H9 (cell line): ENCODE measurements around the gene DHRSX. TPM values are rescaled to one million over a fixed set of nuclear protein-coding genes. Genes with fewer than 3 reads are reported as not detected.
"Not testable (repeated sequence)": the region's sequence is repeated elsewhere in the genome, so short reads cannot be mapped to it uniquely, and the experiment has no call there.

Experiments used
- DNase-seq: peaks from one replicate; pipeline ENCODE4 v3.0.0-alpha.2; 2017
- H2AFZ ChIP-seq: one replicate; pipeline ENCODE4 v1.6.1; 2013; ENCODE audit warnings: mild to moderate bottlenecking, low read length, control low read depth, moderate library complexity
- H2AK5ac ChIP-seq: 2 replicates; pipeline ENCODE4 v1.6.1; 2013; ENCODE audit warnings: low read length, control low read depth, mixed read lengths; ENCODE audit not compliant: insufficient read length
- H2BK120ac ChIP-seq: one replicate; pipeline ENCODE4 v1.6.1; 2013; ENCODE audit warnings: low read depth, mild to moderate bottlenecking, low read length, control low read depth, inconsistent platforms; ENCODE audit not compliant: poor library complexity, severe bottlenecking
- H2BK12ac ChIP-seq: 2 replicates; pipeline ENCODE4 v1.6.1; 2013; ENCODE audit warnings: low read length, control low read depth, mixed read lengths, low read depth; ENCODE audit not compliant: insufficient read length
- H2BK15ac ChIP-seq: 2 replicates; pipeline ENCODE4 v1.6.1; 2013; ENCODE audit warnings: low read depth, low read length, control low read depth
- H2BK20ac ChIP-seq: one replicate; pipeline ENCODE4 v1.6.1; 2013; ENCODE audit warnings: low read depth, mild to moderate bottlenecking, low read length, control low read depth, inconsistent platforms; ENCODE audit not compliant: poor library complexity, severe bottlenecking
- H2BK5ac ChIP-seq: 2 replicates; pipeline ENCODE4 v1.6.1; 2013; ENCODE audit warnings: low read length, control low read depth, mixed read lengths; ENCODE audit not compliant: insufficient read length
- H3K14ac ChIP-seq: 2 replicates; pipeline ENCODE4 v1.6.1; 2013; ENCODE audit warnings: low read length, control low read depth; ENCODE audit not compliant: insufficient read depth
- H3K18ac ChIP-seq: 2 replicates; pipeline ENCODE4 v1.6.1; 2013; ENCODE audit warnings: low read depth, mild to moderate bottlenecking, mixed read lengths, low read length, control low read depth; ENCODE audit not compliant: insufficient read length
- H3K23ac ChIP-seq: 2 replicates; pipeline ENCODE4 v1.6.1; 2013; ENCODE audit warnings: low read length, control low read depth, mixed read lengths, low read depth; ENCODE audit not compliant: insufficient read length
- H3K23me2 ChIP-seq: 2 replicates; pipeline ENCODE4 v1.6.1; 2013; ENCODE audit warnings: low read depth, mild to moderate bottlenecking, mixed read lengths, low read length, control low read depth; ENCODE audit not compliant: insufficient read length, poor library complexity, severe bottlenecking
- H3K27ac ChIP-seq: 2 replicates; pipeline ENCODE4 v1.5.1; 2013; ENCODE audit warnings: low read length, control low read depth, mixed read lengths, low read depth; ENCODE audit not compliant: insufficient read length
- H3K27me3 ChIP-seq: 2 replicates; pipeline ENCODE4 v1.6.1; 2013; ENCODE audit warnings: low read length, control low read depth, inconsistent platforms; ENCODE audit not compliant: insufficient read depth
- H3K4ac ChIP-seq: 2 replicates; pipeline ENCODE4 v1.6.1; 2013; ENCODE audit warnings: low read depth, mild to moderate bottlenecking, control low read depth, inconsistent platforms, low read length, moderate library complexity
- H3K4me1 ChIP-seq: 2 replicates; pipeline ENCODE4 v1.6.1; 2013; ENCODE audit warnings: low read length, control low read depth, inconsistent platforms; ENCODE audit not compliant: insufficient read depth
- H3K4me2 ChIP-seq: 2 replicates; pipeline ENCODE4 v1.6.1; 2013; ENCODE audit warnings: low read length, control low read depth, mixed read lengths; ENCODE audit not compliant: insufficient read length, insufficient read depth
- H3K56ac ChIP-seq: 2 replicates; pipeline ENCODE4 v1.6.1; 2013; ENCODE audit warnings: low read depth, mild to moderate bottlenecking, mixed read lengths, low read length, control low read depth; ENCODE audit not compliant: insufficient read length
- H3K79me1 ChIP-seq: 2 replicates; pipeline ENCODE4 v1.6.1; 2013; ENCODE audit warnings: low read depth, mild to moderate bottlenecking, moderate library complexity, low read length, control low read depth, inconsistent platforms; ENCODE audit not compliant: insufficient read depth, poor library complexity, severe bottlenecking
- H3K79me2 ChIP-seq: 2 replicates; pipeline ENCODE4 v1.6.1; 2013; ENCODE audit warnings: low read length, control low read depth, inconsistent platforms; ENCODE audit not compliant: insufficient read depth
- H3K9ac ChIP-seq: 2 replicates; pipeline ENCODE4 v1.6.1; 2013; ENCODE audit warnings: low read length, control low read depth, mixed read lengths; ENCODE audit not compliant: insufficient read length; ENCODE audit errors: extremely low read depth
- H3K9me3 ChIP-seq: one replicate; pipeline ENCODE4 v1.6.1; 2013; ENCODE audit warnings: low read depth, low read length, inconsistent platforms; ENCODE audit not compliant: control insufficient read depth
- H3T11ph ChIP-seq: one replicate; pipeline ENCODE4 v1.6.1; 2013; ENCODE audit warnings: mild to moderate bottlenecking, low read length, control low read depth, inconsistent platforms
- H4K20me1 ChIP-seq: one replicate; pipeline ENCODE4 v1.6.1; 2013; ENCODE audit not compliant: control insufficient read depth, insufficient read length, insufficient read depth
- H4K5ac ChIP-seq: 2 replicates; pipeline ENCODE4 v1.6.1; 2013; ENCODE audit warnings: low read depth, mild to moderate bottlenecking, mixed read lengths, low read length, control low read depth; ENCODE audit not compliant: insufficient read length
- H4K8ac ChIP-seq: replicated peaks from 2 replicates; pipeline ENCODE4 v1.6.1; 2013; ENCODE audit warnings: low read length, control low read depth, mixed read lengths, low read depth; ENCODE audit not compliant: insufficient read length
- H4K91ac ChIP-seq: 2 replicates; pipeline ENCODE4 v1.6.1; 2013; ENCODE audit warnings: low read depth, mild to moderate bottlenecking, moderate library complexity, mixed read lengths, low read length, control low read depth; ENCODE audit not compliant: insufficient read length
- H3K27ac Mint-ChIP-seq, 3 experiments: 2 replicates in 2 of 3; 3 replicates in 1 of 3; pipeline ENCODE4 v1.8.0; 2020 to 2021; ENCODE audit warnings: mixed read lengths in 3 of 3, mild to moderate bottlenecking in 1 of 3, moderate library complexity in 1 of 3
- H3K27me3 Mint-ChIP-seq: 2 replicates; pipeline ENCODE4 v1.8.0; 2021; ENCODE audit warnings: low read depth, mild to moderate bottlenecking, moderate library complexity, mixed read lengths
- H3K36me3 Mint-ChIP-seq, 3 experiments: 2 replicates in 2 of 3; 3 replicates in 1 of 3; pipeline ENCODE4 v1.8.0; 2020 to 2021; ENCODE audit warnings: low read depth in 3 of 3, mixed read lengths in 3 of 3; ENCODE audit not compliant: insufficient read depth in 1 of 3
- H3K4me1 Mint-ChIP-seq, 2 experiments: 2 replicates each; pipeline ENCODE4 v1.8.0; 2020; ENCODE audit warnings: mixed read lengths in 2 of 2
- H3K4me3 Mint-ChIP-seq, 2 experiments: 2 replicates in 1 of 2; 3 replicates in 1 of 2; pipeline ENCODE4 v1.8.0; 2020 to 2021; ENCODE audit warnings: mild to moderate bottlenecking in 2 of 2, mixed read lengths in 2 of 2, moderate library complexity in 1 of 2
- H3K9me3 Mint-ChIP-seq, 2 experiments: 2 replicates in 1 of 2; 3 replicates in 1 of 2; pipeline ENCODE4 v1.8.0; 2020; ENCODE audit warnings: mild to moderate bottlenecking in 2 of 2, mixed read lengths in 2 of 2, moderate library complexity in 1 of 2
- WGBS: extraction: QIAGEN DNeasy Blood & Tissue Kit; methylation state at CpG from one replicate; pipeline ENCODE4 v1.1.7; 2013; ENCODE audit warnings: missing lambda C conversion rate, low lambda C conversion rate, mixed read lengths; ENCODE audit not compliant: insufficient read length; ENCODE audit errors: extremely low coverage; 5-methylcytosine and 5-hydroxymethylcytosine counted together
- total RNA-seq: library from RNA; stranded (reverse); gene quantifications from 2 replicates; pipeline ENCODE4 v1.2.1, GENCODE V29; 2021
- TF ChIP-seq, protein P1 (sequence below): fragments of 200-600 bp; sonication (generic); conservative IDR thresholded peaks from 3 replicates; pipeline ENCODE4 v1.8.0; 2021; ENCODE audit warnings: antibody characterized with exemption, mild to moderate bottlenecking

DHRSX gene
- total RNA-seq, 1 experiment from 2014 or later, result 44.0 TPM

DNA sequence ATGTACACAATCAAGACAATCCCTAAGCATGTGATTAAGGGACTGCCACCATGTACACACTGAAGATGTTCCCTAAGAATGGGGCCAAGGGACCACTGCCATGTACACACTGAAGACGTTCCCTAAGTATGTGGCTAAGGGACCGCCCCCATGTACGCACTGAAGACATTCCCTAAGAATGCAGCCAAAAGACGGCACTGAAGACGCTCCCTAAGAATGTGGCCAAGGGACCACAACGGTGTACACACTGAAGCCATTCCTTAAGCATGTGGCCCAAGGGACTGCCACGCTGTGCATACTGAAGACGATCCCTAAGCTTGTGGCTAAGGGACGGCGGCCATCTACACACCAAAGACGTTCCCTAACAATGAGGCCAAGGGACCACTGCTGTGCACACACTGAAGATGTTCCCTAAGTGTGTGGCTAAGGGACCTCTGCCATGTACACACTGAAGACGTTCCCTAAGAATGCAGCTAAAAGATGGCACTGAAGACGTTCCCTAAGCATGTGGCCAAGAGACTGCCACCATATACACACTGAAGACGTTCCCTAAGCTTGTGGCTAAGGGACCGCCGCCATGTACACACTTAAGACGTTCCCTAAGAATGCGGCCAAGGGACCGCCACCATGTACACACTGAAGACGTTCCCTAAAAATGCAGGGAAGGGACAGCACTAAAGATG, 26.4 kb downstream of the DHRSX start:
- H3K27ac Mint-ChIP-seq, result peak overlapping the region in 2 of 3 experiments; percentile 13 to 70; a peak in 2 of 7 replicates
- DNase-seq, result peak; percentile 62
- Histone ChIP-seq H3K79me2 (peaks cover 7% of the 10 kb centered on the region; the same call in 1 of the 2 replicates), H4K91ac (no peak overlapping the region), H2BK5ac (no peak overlapping the region), H4K8ac (no peak overlapping the region), H3K4me1 (no peaks in the 10 kb centered on the region), H3K27ac (no peak overlapping the region), H2AK5ac (no peak overlapping the region), H2BK20ac (no peak overlapping the region), H2AFZ (no peak overlapping the region), H3K79me1 (peaks cover 6% of the 10 kb centered on the region), H3K27me3 (no peaks in the 10 kb centered on the region), H3K23me2 (no peaks in the 10 kb centered on the region), H3K14ac (no peak overlapping the region), H3K9ac (no peak overlapping the region), H2BK12ac (no peak overlapping the region), H2BK120ac (no peak overlapping the region), H4K20me1 (peaks cover 5% of the 10 kb centered on the region), H3T11ph (no peak overlapping the region), H3K4ac (no peak overlapping the region), H3K56ac (no peak overlapping the region), H4K5ac (no peak overlapping the region), H3K23ac (no peak overlapping the region), H3K4me2 (no peak overlapping the region), H3K9me3 (no peaks in the 10 kb centered on the region), H3K18ac (no peak overlapping the region), H2BK15ac (no peak overlapping the region)
- H3K4me1 Mint-ChIP-seq, result peaks cover 16 to 31% of the 10 kb centered on the region in 2 experiments
- H3K4me3 Mint-ChIP-seq, result no peak overlapping the region
- WGBS, result no CpG with 5 or more reads among the region's 20 CpGs
- H3K9me3 Mint-ChIP-seq, result peaks cover 8% of the 10 kb centered on the region in 2 experiments
- TF ChIP-seq, protein P1, sequence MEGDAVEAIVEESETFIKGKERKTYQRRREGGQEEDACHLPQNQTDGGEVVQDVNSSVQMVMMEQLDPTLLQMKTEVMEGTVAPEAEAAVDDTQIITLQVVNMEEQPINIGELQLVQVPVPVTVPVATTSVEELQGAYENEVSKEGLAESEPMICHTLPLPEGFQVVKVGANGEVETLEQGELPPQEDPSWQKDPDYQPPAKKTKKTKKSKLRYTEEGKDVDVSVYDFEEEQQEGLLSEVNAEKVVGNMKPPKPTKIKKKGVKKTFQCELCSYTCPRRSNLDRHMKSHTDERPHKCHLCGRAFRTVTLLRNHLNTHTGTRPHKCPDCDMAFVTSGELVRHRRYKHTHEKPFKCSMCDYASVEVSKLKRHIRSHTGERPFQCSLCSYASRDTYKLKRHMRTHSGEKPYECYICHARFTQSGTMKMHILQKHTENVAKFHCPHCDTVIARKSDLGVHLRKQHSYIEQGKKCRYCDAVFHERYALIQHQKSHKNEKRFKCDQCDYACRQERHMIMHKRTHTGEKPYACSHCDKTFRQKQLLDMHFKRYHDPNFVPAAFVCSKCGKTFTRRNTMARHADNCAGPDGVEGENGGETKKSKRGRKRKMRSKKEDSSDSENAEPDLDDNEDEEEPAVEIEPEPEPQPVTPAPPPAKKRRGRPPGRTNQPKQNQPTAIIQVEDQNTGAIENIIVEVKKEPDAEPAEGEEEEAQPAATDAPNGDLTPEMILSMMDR, result no peak
- peaks cover 16 to 36% (median 33%) of the 10 kb centered on the region in 3 experiments for H3K36me3 Mint-ChIP-seq
- H3K27me3 Mint-ChIP-seq, result 0 out of 2 replicates have a peak, but pooled peaks cover 3% of the 10 kb centered on the region

DNA sequence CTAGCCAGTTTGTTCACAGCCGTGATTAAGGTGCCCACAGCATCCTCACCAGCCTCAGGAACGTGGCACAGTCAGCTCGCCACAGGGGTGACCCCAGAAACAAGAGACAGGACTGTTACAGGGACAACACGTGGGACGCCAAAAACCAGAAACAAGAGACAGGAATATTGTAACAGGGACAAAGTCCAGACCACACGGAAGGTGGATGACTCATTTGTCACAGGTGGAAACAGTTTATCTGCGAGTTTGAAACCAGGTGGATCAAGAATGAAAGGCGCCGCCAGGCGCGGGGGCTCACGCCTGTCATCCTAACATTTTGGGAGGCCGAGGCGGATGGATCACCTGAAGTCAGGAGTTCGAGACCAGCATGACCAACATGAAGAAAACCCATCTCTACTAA, 27.7 kb downstream of the DHRSX start:
- not testable (repeated sequence) for H3K4ac ChIP-seq, H3K79me2 ChIP-seq, H3K9ac ChIP-seq, H3K4me3 Mint-ChIP-seq, H3K9me3 ChIP-seq, H3K18ac ChIP-seq, H3K4me2 ChIP-seq, H3K27ac ChIP-seq, H2AK5ac ChIP-seq, H3K14ac ChIP-seq, H2BK15ac ChIP-seq, H3K4me1 ChIP-seq, H4K20me1 ChIP-seq, H3K23me2 ChIP-seq, H4K8ac ChIP-seq, H3K27me3 ChIP-seq, H3K23ac ChIP-seq, H3T11ph ChIP-seq, H2AFZ ChIP-seq, H2BK120ac ChIP-seq, H3K27me3 Mint-ChIP-seq, DNase-seq, H2BK12ac ChIP-seq, H3K56ac ChIP-seq, H2BK20ac ChIP-seq, H4K5ac ChIP-seq, H4K91ac ChIP-seq, H2BK5ac ChIP-seq, H3K79me1 ChIP-seq
- peaks cover 23 to 40% (median 38%) of the 10 kb centered on the region in 3 experiments for H3K36me3 Mint-ChIP-seq
- peaks cover 20% of the 10 kb centered on the region in 2 experiments for H3K9me3 Mint-ChIP-seq
- H3K27ac Mint-ChIP-seq, result peak overlapping the region; percentile 18 to 86 (median 85); a peak in 3 of 7 replicates
- WGBS, result no CpG with 5 or more reads among the region's 15 CpGs
- peaks cover 13 to 27% of the 10 kb centered on the region in 2 experiments for H3K4me1 Mint-ChIP-seq
